Panc1 (cell line): ENCODE measurements around the gene LCN6.

Experiments
- POLR2AphosphoS5 ChIP-seq: IDR thresholded peaks from 2 replicates; pipeline ENCODE4 v1.6.1; 2012; ENCODE audit warnings: mild to moderate bottlenecking, low read depth, low read length, moderate library complexity
- SIN3A ChIP-seq: IDR thresholded peaks from 2 replicates; pipeline ENCODE4 v1.6.1; 2012; ENCODE audit warnings: low read depth, mild to moderate bottlenecking, low read length, moderate library complexity, borderline replicate concordance; ENCODE audit not compliant: insufficient read depth
- TCF7L2 ChIP-seq: IDR thresholded peaks from 2 replicates; pipeline ENCODE4 v1.6.1; 2011; ENCODE audit warnings: mild to moderate bottlenecking, low read depth, low read length, inconsistent platforms
- TF ChIP-seq, protein P1 (sequence below): fragments of 450-650 bp; IDR thresholded peaks from 2 replicates; pipeline ENCODE4 v1.5.1; 2017; ENCODE audit warnings: mild to moderate bottlenecking
- TF ChIP-seq, protein P2 (sequence below), 2 experiments: IDR thresholded peaks; 2 replicates each; pipeline ENCODE4 v1.6.1; 2011 to 2012; ENCODE audit warnings: low read depth in 2 of 2, control low read depth in 1 of 2, low read length in 1 of 2, mild to moderate bottlenecking in 1 of 2, moderate library complexity in 1 of 2; ENCODE audit not compliant: insufficient read depth in 1 of 2

DNA sequence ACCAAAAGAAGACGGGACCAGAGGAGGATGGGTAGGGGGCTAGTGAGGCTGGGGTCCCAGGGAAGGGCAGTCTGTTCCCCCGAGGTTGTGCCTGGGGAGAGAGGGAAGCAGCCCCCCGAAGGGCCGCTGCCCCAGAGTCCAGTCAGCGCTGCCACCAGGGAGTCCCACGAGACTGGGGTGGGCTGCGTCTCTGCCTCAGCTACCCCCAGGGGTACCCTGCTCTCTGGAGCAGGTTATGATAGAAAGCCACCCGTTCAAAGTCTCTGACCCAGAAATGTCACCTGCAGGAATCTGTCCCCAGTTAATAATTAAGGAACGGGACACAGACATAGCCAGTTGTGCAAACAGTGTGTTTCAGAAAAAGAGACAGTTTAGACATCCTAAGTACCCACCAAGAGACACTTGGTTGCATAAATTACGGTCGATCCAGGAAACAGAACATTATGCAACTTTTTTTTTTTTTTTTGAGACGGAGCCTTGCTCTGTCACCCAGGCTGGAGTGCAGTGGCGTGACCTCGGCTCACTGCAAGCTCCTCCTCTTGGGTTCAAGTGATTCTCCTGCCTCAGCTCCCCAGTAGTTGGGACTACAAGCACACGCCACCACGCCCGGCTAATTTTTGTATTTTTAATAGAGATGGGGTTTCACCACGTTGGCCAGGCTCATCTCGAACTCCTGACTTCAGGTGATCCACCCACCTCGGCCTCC lies 50.4 kb downstream of the LCN6 start:
- TF ChIP-seq, protein P1, sequence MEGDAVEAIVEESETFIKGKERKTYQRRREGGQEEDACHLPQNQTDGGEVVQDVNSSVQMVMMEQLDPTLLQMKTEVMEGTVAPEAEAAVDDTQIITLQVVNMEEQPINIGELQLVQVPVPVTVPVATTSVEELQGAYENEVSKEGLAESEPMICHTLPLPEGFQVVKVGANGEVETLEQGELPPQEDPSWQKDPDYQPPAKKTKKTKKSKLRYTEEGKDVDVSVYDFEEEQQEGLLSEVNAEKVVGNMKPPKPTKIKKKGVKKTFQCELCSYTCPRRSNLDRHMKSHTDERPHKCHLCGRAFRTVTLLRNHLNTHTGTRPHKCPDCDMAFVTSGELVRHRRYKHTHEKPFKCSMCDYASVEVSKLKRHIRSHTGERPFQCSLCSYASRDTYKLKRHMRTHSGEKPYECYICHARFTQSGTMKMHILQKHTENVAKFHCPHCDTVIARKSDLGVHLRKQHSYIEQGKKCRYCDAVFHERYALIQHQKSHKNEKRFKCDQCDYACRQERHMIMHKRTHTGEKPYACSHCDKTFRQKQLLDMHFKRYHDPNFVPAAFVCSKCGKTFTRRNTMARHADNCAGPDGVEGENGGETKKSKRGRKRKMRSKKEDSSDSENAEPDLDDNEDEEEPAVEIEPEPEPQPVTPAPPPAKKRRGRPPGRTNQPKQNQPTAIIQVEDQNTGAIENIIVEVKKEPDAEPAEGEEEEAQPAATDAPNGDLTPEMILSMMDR, result no peak
- no peak for TF ChIP-seq TCF7L2
- TF ChIP-seq, protein P2, sequence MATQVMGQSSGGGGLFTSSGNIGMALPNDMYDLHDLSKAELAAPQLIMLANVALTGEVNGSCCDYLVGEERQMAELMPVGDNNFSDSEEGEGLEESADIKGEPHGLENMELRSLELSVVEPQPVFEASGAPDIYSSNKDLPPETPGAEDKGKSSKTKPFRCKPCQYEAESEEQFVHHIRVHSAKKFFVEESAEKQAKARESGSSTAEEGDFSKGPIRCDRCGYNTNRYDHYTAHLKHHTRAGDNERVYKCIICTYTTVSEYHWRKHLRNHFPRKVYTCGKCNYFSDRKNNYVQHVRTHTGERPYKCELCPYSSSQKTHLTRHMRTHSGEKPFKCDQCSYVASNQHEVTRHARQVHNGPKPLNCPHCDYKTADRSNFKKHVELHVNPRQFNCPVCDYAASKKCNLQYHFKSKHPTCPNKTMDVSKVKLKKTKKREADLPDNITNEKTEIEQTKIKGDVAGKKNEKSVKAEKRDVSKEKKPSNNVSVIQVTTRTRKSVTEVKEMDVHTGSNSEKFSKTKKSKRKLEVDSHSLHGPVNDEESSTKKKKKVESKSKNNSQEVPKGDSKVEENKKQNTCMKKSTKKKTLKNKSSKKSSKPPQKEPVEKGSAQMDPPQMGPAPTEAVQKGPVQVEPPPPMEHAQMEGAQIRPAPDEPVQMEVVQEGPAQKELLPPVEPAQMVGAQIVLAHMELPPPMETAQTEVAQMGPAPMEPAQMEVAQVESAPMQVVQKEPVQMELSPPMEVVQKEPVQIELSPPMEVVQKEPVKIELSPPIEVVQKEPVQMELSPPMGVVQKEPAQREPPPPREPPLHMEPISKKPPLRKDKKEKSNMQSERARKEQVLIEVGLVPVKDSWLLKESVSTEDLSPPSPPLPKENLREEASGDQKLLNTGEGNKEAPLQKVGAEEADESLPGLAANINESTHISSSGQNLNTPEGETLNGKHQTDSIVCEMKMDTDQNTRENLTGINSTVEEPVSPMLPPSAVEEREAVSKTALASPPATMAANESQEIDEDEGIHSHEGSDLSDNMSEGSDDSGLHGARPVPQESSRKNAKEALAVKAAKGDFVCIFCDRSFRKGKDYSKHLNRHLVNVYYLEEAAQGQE (IDR thresholded peaks at IDR 0.05; ENCODE audit: insufficient read depth in 1 of 2, low read depth in 2 of 2, low read length in 1 of 2), result no peak
- TF ChIP-seq SIN3A, result no peak
- TF ChIP-seq POLR2AphosphoS5, result no peak
